SK-N-SH (cell line): ENCODE data around the gene ELN. TPM values are rescaled to one million over a fixed set of nuclear protein-coding genes. Genes with fewer than 3 reads are reported as not detected.

Experiments
- CTCF ChIA-PET: fragments of 300-600, 350-600 bp; formaldehyde crosslinking; extraction: SDS; loops from one replicate; lab custom pipeline; 2021; lab: Yijun Ruan, JAX
- POLR2A ChIA-PET: fragments of 350-600 bp; sonication (Branson Sonifier 250); formaldehyde crosslinking; extraction: SDS; loops from one replicate; lab custom pipeline; 2020; ENCODE audit warnings: antibody characterized with exemption, inconsistent platforms; lab: Yijun Ruan, JAX
- DNase-seq: peaks from one replicate; pipeline ENCODE4 v3.0.0; 2012
- H2AFZ ChIP-seq: fragments of 200-600 bp; sonication (generic); 2 replicates; pipeline ENCODE4 v1.8.1; 2016; ENCODE audit warnings: antibody characterized with exemption, mild to moderate bottlenecking, low read depth
- H3F3A ChIP-seq: fragments of 200-600 bp; sonication (generic); replicated peaks from 2 replicates; pipeline ENCODE3; 2016; ENCODE audit warnings: antibody characterized with exemption, mild to moderate bottlenecking; ENCODE audit not compliant: insufficient read depth
- H3K27ac ChIP-seq, 2 experiments: fragments of 200-500 bp in 1 of 2; fragments of 200-600 bp in 1 of 2; sonication (Bioruptor generic) in 1 of 2; sonication (generic), shearing (Covaris generic) in 1 of 2; 2 replicates each; pipeline versions ENCODE4 v1.5.1 to v1.6.1; 2014 to 2016; ENCODE audit warnings: low read depth in 2 of 2, inconsistent platforms in 1 of 2, low read length in 1 of 2, mild to moderate bottlenecking in 1 of 2, mixed read lengths in 1 of 2
- H3K27me3 ChIP-seq: fragments of 200-600 bp; sonication (generic), shearing (Covaris generic); 2 replicates; pipeline ENCODE4 v1.6.1; 2016; ENCODE audit warnings: mixed run types; ENCODE audit not compliant: insufficient read depth
- H3K36me3 ChIP-seq, 2 experiments: fragments of 200-500 bp in 1 of 2; fragments of 200-600 bp in 1 of 2; sonication (Bioruptor generic) in 1 of 2; sonication (generic) in 1 of 2; replicated peaks in 1 of 2; 2 replicates each; pipeline versions ENCODE3 to v1.5.1; 2014 to 2016; ENCODE audit warnings: low read length in 1 of 2, mild to moderate bottlenecking in 1 of 2; ENCODE audit not compliant: insufficient read depth in 2 of 2, control insufficient read depth in 1 of 2
- H3K4me1 ChIP-seq, 2 experiments: fragments of 200-500 bp in 1 of 2; fragments of 200-600 bp in 1 of 2; sonication (Bioruptor generic) in 1 of 2; sonication (generic), shearing (Covaris generic) in 1 of 2; 2 replicates each; pipeline versions ENCODE4 v1.5.1 to v1.6.1; 2014 to 2016; ENCODE audit warnings: low read depth in 1 of 2, low read length in 1 of 2, mixed run types in 1 of 2; ENCODE audit not compliant: insufficient read depth in 2 of 2, control insufficient read depth in 1 of 2
- H3K4me2 ChIP-seq: fragments of 200-600 bp; sonication (generic), shearing (Covaris generic); 2 replicates; pipeline ENCODE4 v1.6.1; 2017; ENCODE audit warnings: mixed run types
- H3K4me3 ChIP-seq, 2 experiments: fragments of 200-500 bp in 1 of 2; fragments of 200-600 bp in 1 of 2; sonication (Bioruptor generic) in 1 of 2; sonication (generic), shearing (Covaris generic) in 1 of 2; 2 replicates each; pipeline versions ENCODE4 v1.5.1 to v1.8.1; 2014 to 2016; ENCODE audit warnings: low read depth in 2 of 2, inconsistent platforms in 1 of 2, low read length in 1 of 2, mild to moderate bottlenecking in 1 of 2, mixed read lengths in 1 of 2, moderate library complexity in 1 of 2
- H3K79me2 ChIP-seq: fragments of 200-600 bp; sonication (generic); 2 replicates; pipeline ENCODE4 v1.8.1; 2017; ENCODE audit warnings: mild to moderate bottlenecking; ENCODE audit not compliant: insufficient read depth
- H3K9ac ChIP-seq: fragments of 200-600 bp; sonication (generic); 2 replicates; pipeline ENCODE4 v1.6.1; 2017; ENCODE audit warnings: mixed run types
- H3K9me2 ChIP-seq: fragments of 200-600 bp; sonication (generic); 2 replicates; pipeline ENCODE4 v1.6.1; 2017; ENCODE audit warnings: mixed run types
- H3K9me3 ChIP-seq: fragments of 200-600 bp; sonication (generic); 2 replicates; pipeline ENCODE4 v1.6.1; 2017; ENCODE audit warnings: mixed run types, mild to moderate bottlenecking, moderate library complexity
- H4K20me1 ChIP-seq: fragments of 200-600 bp; sonication (generic); 2 replicates; pipeline ENCODE4 v1.6.1; 2017; ENCODE audit warnings: mild to moderate bottlenecking, mixed run types; ENCODE audit not compliant: insufficient read depth
- CHD2 ChIP-seq: fragments of 150-350 bp; IDR thresholded peaks from 2 replicates; pipeline ENCODE4 v1.6.1; 2018; ENCODE audit warnings: low read length; ENCODE audit not compliant: partially characterized antibody
- ELF1 ChIP-seq: IDR thresholded peaks from 2 replicates; pipeline ENCODE4 v1.4.0; 2012
- EP300 ChIP-seq, 2 experiments: IDR thresholded peaks; 2 replicates each; pipeline versions ENCODE4 v1.4.0 to v1.6.1; 2012; ENCODE audit warnings: borderline replicate concordance in 1 of 2, low read depth in 1 of 2, low read length in 1 of 2
- FOSL2 ChIP-seq: IDR thresholded peaks from 2 replicates; pipeline ENCODE4 v1.4.0; 2012; ENCODE audit warnings: low read depth, mild to moderate bottlenecking, moderate library complexity, borderline replicate concordance
- FOXJ3 ChIP-seq: sonication (generic); formaldehyde crosslinking; IDR thresholded peaks from 2 replicates; pipeline ENCODE4 v1.5.1; 2020; ENCODE audit warnings: mild to moderate bottlenecking, missing genetic modification reagents
- GABPA ChIP-seq: IDR thresholded peaks from 2 replicates; pipeline ENCODE4 v1.4.0; 2012; ENCODE audit warnings: low read depth, mild to moderate bottlenecking
- GATA2 ChIP-seq: sonication (generic); formaldehyde crosslinking; IDR thresholded peaks from 2 replicates; pipeline ENCODE4 v1.5.0; 2020; ENCODE audit warnings: mild to moderate bottlenecking, missing genetic modification reagents
- JUND ChIP-seq: IDR thresholded peaks from 2 replicates; pipeline ENCODE4 v1.4.0; 2012
- MEF2A ChIP-seq: IDR thresholded peaks from 2 replicates; pipeline ENCODE4 v1.4.0; 2012; ENCODE audit warnings: low read depth, borderline replicate concordance
- NFIC ChIP-seq: IDR thresholded peaks from 2 replicates; pipeline ENCODE4 v1.4.0; 2012; ENCODE audit warnings: borderline replicate concordance
- NRF1 ChIP-seq: IDR thresholded peaks from 2 replicates; pipeline ENCODE4 v1.6.1; 2012; ENCODE audit warnings: low read depth, mild to moderate bottlenecking, low read length
- POLR2AphosphoS5 ChIP-seq: IDR thresholded peaks from 2 replicates; pipeline ENCODE4 v1.6.1; 2012; ENCODE audit warnings: low read depth, low read length
- RXRA ChIP-seq: IDR thresholded peaks from 2 replicates; pipeline ENCODE4 v1.4.0; 2012; ENCODE audit warnings: low read depth, mild to moderate bottlenecking, borderline replicate concordance
- SIN3A ChIP-seq: IDR thresholded peaks from 2 replicates; pipeline ENCODE4 v1.6.1; 2012; ENCODE audit warnings: low read depth, mild to moderate bottlenecking, low read length, moderate library complexity, borderline replicate concordance
- SMC3 ChIP-seq: IDR thresholded peaks from 2 replicates; pipeline ENCODE4 v1.6.1; 2012; ENCODE audit warnings: low read depth, low read length, improper control_type of control experiment
- TAF1 ChIP-seq: IDR thresholded peaks from 2 replicates; pipeline ENCODE4 v1.6.1; 2012; ENCODE audit warnings: low read depth, mild to moderate bottlenecking, low read length, moderate library complexity, borderline replicate concordance
- TCF12 ChIP-seq: IDR thresholded peaks from 2 replicates; pipeline ENCODE4 v1.4.0; 2012
- TEAD4 ChIP-seq: IDR thresholded peaks from 2 replicates; pipeline ENCODE4 v1.4.0; 2012; ENCODE audit warnings: mild to moderate bottlenecking, borderline replicate concordance; ENCODE audit not compliant: insufficient read depth
- YY1 ChIP-seq: IDR thresholded peaks from 2 replicates; pipeline ENCODE4 v1.4.0; 2012; ENCODE audit warnings: low read depth, mild to moderate bottlenecking
- WGBS: methylation state at CpG from one replicate; pipeline ENCODE4 v1.1.6; 2017; ENCODE audit warnings: low lambda C conversion rate; 5-methylcytosine and 5-hydroxymethylcytosine counted together
- polyA plus RNA-seq, 3 experiments: library from polyadenylated mRNA; depleted of rRNA; stranded (reverse); fragments of >200 nt; gene quantifications; 2 replicates each; pipeline ENCODE4 v1.2.3, GENCODE V29; 2012
- TF ChIP-seq, protein P1 (sequence below): IDR thresholded peaks from 2 replicates; pipeline ENCODE4 v1.4.0; 2012; ENCODE audit warnings: low read depth
- TF ChIP-seq, protein P2 (sequence below): fragments of 150-350 bp; IDR thresholded peaks from 2 replicates; pipeline ENCODE4 v1.6.1; 2017; ENCODE audit warnings: antibody characterized with exemption, low read length, low read depth, borderline replicate concordance
- TF ChIP-seq, protein P3 (sequence below): IDR thresholded peaks from 2 replicates; pipeline ENCODE4 v1.4.0; 2012; ENCODE audit warnings: low read depth, borderline replicate concordance
- TF ChIP-seq, protein P4 (sequence below): IDR thresholded peaks from 2 replicates; pipeline ENCODE4 v1.4.0; 2012; ENCODE audit warnings: low read depth, borderline replicate concordance
- TF ChIP-seq, protein P5 (sequence below): fragments of 200-600 bp; sonication (generic); IDR thresholded peaks from 2 replicates; pipeline ENCODE4 v1.6.1; 2017; ENCODE audit warnings: antibody characterized with exemption, mild to moderate bottlenecking, moderate library complexity
- TF ChIP-seq, protein P6 (sequence below): IDR thresholded peaks from 2 replicates; pipeline ENCODE4; 2012

Gene ELN
- polyA plus RNA-seq, 1 of the 3 experiments (the other 2 are of a cell fraction), result 12.5 TPM

DNA sequence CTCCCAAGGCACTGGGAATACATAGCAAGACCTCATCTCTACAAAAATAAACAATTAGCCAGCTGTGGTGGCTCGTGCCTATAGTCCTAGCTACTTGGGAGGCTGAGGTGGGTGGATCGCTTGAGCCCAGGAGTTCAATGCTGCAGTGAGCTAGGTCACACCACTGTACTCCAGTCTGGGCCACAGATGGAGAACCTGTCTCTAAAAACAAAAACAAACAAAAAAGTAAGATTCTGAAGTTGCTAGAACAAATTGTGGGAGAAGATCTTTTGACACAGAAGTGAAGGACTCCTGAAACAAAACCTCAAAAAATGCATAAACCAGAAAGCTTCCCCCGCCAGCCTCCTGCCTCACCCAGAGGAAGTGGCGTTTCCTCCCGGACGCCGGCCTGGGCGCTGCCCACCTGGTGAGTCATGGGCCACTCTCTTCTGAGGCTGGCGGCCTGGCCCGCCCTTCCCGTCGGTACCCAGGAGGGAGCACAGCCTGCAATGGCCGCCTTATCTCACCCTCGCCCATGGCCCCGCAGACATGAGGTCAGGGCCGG lies 25.4 kb upstream of the ELN start:
- Histone ChIP-seq H3K9ac (peak overlapping the region; percentile 78), H4K20me1 (no peaks in the 10 kb centered on the region), H3K79me2 (peaks cover 10% of the 10 kb centered on the region; the same call in 1 of the 2 replicates), H2AFZ (peak overlapping the region; percentile 7; the same call in 1 of the 2 replicates), H3F3A (peaks cover 20% of the 10 kb centered on the region), H3K27me3 (no peaks in the 10 kb centered on the region), H3K36me3 (no peaks in the 10 kb centered on the region), H3K27ac (peak overlapping the region; percentile 1 to 90; a peak in 2 of 4 replicates), H3K4me2 (peak overlapping the region; percentile 72), H3K9me2 (no peaks in the 10 kb centered on the region), H3K4me1 (peaks cover 4 to 13% of the 10 kb centered on the region in 2 experiments; a peak in 2 of 4 replicates), H3K4me3 (peak overlapping the region; percentile 6 to 46; a peak in 3 of 4 replicates), H3K9me3 (no peaks in the 10 kb centered on the region)
- 25% methylated on average over 16 of the region's 16 CpGs for WGBS
- CTCF ChIA-PET, result interaction anchor here (0.9 kb wide), 1 partner anchor 24 kb away, joined by 4 read pairs; no protein-coding TSS in a partner anchor
- DNase-seq, result no peak
- POLR2A ChIA-PET, result no interaction called here
- TF ChIP-seq FOXJ3 (CRISPR knock-in tag) (no peak), JUND (no peak; the same call in 1 of the 2 replicates), NFIC (no peak; the same call in 1 of the 2 replicates), NRF1 (no peak), YY1 (peak; percentile 90), TEAD4 (no peak), FOSL2 (peak; percentile 89; the same call in 1 of the 2 replicates), ELF1 (no peak), GABPA (peak; percentile 63), SIN3A (0 out of 2 replicates have a peak, but pooled peaks have one; percentile 16), RXRA (no peak), CHD2 (no peak), MEF2A (no peak), POLR2AphosphoS5 (peak; percentile 88), TAF1 (peak; percentile 77; the same call in 1 of the 2 replicates), TCF12 (peak; percentile 47), SMC3 (no peak), EP300 (IDR thresholded peaks at IDR 0.05; ENCODE audit: borderline replicate concordance in 1 of 2, low read depth in 1 of 2, low read length in 1 of 2) (peak in 1 of 2 experiments; percentile 55; a peak in 1 of 4 replicates), GATA2 (CRISPR knock-in tag) (no peak)
- TF ChIP-seq, protein P1, sequence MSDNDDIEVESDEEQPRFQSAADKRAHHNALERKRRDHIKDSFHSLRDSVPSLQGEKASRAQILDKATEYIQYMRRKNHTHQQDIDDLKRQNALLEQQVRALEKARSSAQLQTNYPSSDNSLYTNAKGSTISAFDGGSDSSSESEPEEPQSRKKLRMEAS, result peak; percentile 89
- TF ChIP-seq, protein P2, sequence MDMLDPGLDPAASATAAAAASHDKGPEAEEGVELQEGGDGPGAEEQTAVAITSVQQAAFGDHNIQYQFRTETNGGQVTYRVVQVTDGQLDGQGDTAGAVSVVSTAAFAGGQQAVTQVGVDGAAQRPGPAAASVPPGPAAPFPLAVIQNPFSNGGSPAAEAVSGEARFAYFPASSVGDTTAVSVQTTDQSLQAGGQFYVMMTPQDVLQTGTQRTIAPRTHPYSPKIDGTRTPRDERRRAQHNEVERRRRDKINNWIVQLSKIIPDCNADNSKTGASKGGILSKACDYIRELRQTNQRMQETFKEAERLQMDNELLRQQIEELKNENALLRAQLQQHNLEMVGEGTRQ, result no peak
- TF ChIP-seq, protein P3, sequence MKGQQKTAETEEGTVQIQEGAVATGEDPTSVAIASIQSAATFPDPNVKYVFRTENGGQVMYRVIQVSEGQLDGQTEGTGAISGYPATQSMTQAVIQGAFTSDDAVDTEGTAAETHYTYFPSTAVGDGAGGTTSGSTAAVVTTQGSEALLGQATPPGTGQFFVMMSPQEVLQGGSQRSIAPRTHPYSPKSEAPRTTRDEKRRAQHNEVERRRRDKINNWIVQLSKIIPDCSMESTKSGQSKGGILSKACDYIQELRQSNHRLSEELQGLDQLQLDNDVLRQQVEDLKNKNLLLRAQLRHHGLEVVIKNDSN, result no peak
- TF ChIP-seq, protein P4, sequence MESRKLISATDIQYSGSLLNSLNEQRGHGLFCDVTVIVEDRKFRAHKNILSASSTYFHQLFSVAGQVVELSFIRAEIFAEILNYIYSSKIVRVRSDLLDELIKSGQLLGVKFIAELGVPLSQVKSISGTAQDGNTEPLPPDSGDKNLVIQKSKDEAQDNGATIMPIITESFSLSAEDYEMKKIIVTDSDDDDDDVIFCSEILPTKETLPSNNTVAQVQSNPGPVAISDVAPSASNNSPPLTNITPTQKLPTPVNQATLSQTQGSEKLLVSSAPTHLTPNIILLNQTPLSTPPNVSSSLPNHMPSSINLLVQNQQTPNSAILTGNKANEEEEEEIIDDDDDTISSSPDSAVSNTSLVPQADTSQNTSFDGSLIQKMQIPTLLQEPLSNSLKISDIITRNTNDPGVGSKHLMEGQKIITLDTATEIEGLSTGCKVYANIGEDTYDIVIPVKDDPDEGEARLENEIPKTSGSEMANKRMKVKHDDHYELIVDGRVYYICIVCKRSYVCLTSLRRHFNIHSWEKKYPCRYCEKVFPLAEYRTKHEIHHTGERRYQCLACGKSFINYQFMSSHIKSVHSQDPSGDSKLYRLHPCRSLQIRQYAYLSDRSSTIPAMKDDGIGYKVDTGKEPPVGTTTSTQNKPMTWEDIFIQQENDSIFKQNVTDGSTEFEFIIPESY, result no peak
- TF ChIP-seq, protein P5, sequence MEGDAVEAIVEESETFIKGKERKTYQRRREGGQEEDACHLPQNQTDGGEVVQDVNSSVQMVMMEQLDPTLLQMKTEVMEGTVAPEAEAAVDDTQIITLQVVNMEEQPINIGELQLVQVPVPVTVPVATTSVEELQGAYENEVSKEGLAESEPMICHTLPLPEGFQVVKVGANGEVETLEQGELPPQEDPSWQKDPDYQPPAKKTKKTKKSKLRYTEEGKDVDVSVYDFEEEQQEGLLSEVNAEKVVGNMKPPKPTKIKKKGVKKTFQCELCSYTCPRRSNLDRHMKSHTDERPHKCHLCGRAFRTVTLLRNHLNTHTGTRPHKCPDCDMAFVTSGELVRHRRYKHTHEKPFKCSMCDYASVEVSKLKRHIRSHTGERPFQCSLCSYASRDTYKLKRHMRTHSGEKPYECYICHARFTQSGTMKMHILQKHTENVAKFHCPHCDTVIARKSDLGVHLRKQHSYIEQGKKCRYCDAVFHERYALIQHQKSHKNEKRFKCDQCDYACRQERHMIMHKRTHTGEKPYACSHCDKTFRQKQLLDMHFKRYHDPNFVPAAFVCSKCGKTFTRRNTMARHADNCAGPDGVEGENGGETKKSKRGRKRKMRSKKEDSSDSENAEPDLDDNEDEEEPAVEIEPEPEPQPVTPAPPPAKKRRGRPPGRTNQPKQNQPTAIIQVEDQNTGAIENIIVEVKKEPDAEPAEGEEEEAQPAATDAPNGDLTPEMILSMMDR, result no peak
- TF ChIP-seq, protein P6, sequence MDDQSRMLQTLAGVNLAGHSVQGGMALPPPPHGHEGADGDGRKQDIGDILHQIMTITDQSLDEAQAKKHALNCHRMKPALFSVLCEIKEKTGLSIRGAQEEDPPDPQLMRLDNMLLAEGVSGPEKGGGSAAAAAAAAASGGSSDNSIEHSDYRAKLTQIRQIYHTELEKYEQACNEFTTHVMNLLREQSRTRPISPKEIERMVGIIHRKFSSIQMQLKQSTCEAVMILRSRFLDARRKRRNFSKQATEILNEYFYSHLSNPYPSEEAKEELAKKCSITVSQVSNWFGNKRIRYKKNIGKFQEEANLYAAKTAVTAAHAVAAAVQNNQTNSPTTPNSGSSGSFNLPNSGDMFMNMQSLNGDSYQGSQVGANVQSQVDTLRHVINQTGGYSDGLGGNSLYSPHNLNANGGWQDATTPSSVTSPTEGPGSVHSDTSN, result no peak
